HepG2 (cell line): ENCODE measurements around the gene GRIN2C. TPM values are rescaled to one million over a fixed set of nuclear protein-coding genes. Genes with fewer than 3 reads are reported as not detected.

Experiments
- ADNP ChIP-seq: sonication (generic); formaldehyde crosslinking; IDR thresholded peaks from 2 replicates; pipeline ENCODE4 v1.4.0; 2020; ENCODE audit warnings: missing genetic modification reagents
- ARNT2 ChIP-seq: sonication (generic); formaldehyde crosslinking; IDR thresholded peaks from 2 replicates; pipeline ENCODE4 v1.8.0; 2022; ENCODE audit warnings: mild to moderate bottlenecking, low read depth, missing genetic modification reagents, moderate library complexity
- CHD4 ChIP-seq: fragments of 200-600 bp; sonication (generic); IDR thresholded peaks from 2 replicates; pipeline ENCODE4 v1.7.0; 2017; ENCODE audit warnings: mild to moderate bottlenecking, low read length, borderline replicate concordance
- EHMT2 ChIP-seq: fragments of 200-600 bp; sonication (generic); IDR thresholded peaks from 2 replicates; pipeline ENCODE4 v1.7.0; 2017; ENCODE audit warnings: antibody characterized with exemption, low read depth, low read length, borderline replicate concordance
- ONECUT2 ChIP-seq: sonication (generic); formaldehyde crosslinking; IDR thresholded peaks from 2 replicates; pipeline ENCODE4 v1.4.0; 2020; ENCODE audit warnings: missing genetic modification reagents
- PRPF4 ChIP-seq: fragments of 200-400 bp; formaldehyde crosslinking; IDR thresholded peaks from 2 replicates; pipeline ENCODE4 v1.6.1; 2016; ENCODE audit warnings: low read length, low read depth; ENCODE audit not compliant: poor library complexity, severe bottlenecking
- RBAK ChIP-seq: sonication (generic); formaldehyde crosslinking; IDR thresholded peaks from 2 replicates; pipeline ENCODE4 v1.5.1; 2020; ENCODE audit warnings: mild to moderate bottlenecking, missing genetic modification reagents
- TBL1XR1 ChIP-seq: fragments of 150-350 bp; IDR thresholded peaks from 2 replicates; pipeline ENCODE4 v1.6.1; 2014; ENCODE audit warnings: borderline replicate concordance, low read length; ENCODE audit not compliant: partially characterized antibody
- TEAD3 ChIP-seq: optimal IDR thresholded peaks from 2 replicates; pipeline ENCODE3; 2016; ENCODE audit warnings: borderline replicate concordance
- ZNF263 ChIP-seq: sonication (generic); formaldehyde crosslinking; IDR thresholded peaks from 2 replicates; pipeline ENCODE4 v1.4.0; 2020; ENCODE audit warnings: missing genetic modification reagents
- ZNF460 ChIP-seq: sonication (generic); formaldehyde crosslinking; IDR thresholded peaks from 2 replicates; pipeline ENCODE4 v1.5.1; 2020; ENCODE audit warnings: missing genetic modification reagents, mild to moderate bottlenecking, borderline replicate concordance
- ZNF704 ChIP-seq: sonication (generic); formaldehyde crosslinking; IDR thresholded peaks from 2 replicates; pipeline ENCODE4 v1.8.1; 2023; ENCODE audit warnings: mild to moderate bottlenecking, inconsistent platforms, moderate library complexity, missing genetic modification reagents, borderline replicate concordance
- ZSCAN25 ChIP-seq: sonication (generic); formaldehyde crosslinking; IDR thresholded peaks from 2 replicates; pipeline ENCODE4 v1.8.0; 2022; ENCODE audit warnings: mild to moderate bottlenecking, missing genetic modification reagents
- polyA plus RNA-seq, 8 experiments: library from polyadenylated mRNA; depleted of rRNA in 3 of 8; stranded (reverse) in 7 of 8; unstranded in 1 of 8; fragments of >200 nt; fragmentation: Illumina TruSeq in 4 of 8; extraction: Trizol in 4 of 8; gene quantifications; 2 replicates each; pipeline versions ENCODE4 v1.2.1 to v1.2.3, GENCODE V29; 2011 to 2016; ENCODE audit warnings: low read depth in 4 of 8, missing spikeins in 1 of 8, mixed read lengths in 1 of 8; ENCODE audit not compliant: insufficient read depth in 1 of 8
- total RNA-seq, 5 experiments: library from RNA; depleted of rRNA; stranded (reverse); fragments of >200 nt; fragmentation: Illumina TruSeq; extraction: Trizol; gene quantifications; 2 replicates each; pipeline ENCODE4 v1.2.3, GENCODE V29; 2016; ENCODE audit warnings: low read depth in 1 of 5
- TF ChIP-seq, protein P1 (sequence below): sonication (generic); formaldehyde crosslinking; IDR thresholded peaks from 2 replicates; pipeline ENCODE4 v1.8.1; 2023; ENCODE audit warnings: missing genetic modification reagents, inconsistent platforms, borderline replicate concordance
- TF ChIP-seq, protein P2 (sequence below): sonication (generic); formaldehyde crosslinking; IDR thresholded peaks from 2 replicates; pipeline ENCODE4 v1.5.0; 2020; ENCODE audit warnings: mild to moderate bottlenecking, missing genetic modification reagents
- TF ChIP-seq, protein P3 (sequence below), 2 experiments: IDR thresholded peaks; 2 replicates each; pipeline ENCODE4 v1.6.1; 2011 to 2012; ENCODE audit warnings: low read length in 2 of 2, borderline replicate concordance in 1 of 2, low read depth in 1 of 2, mild to moderate bottlenecking in 1 of 2, moderate library complexity in 1 of 2
- TF ChIP-seq, protein P4 (sequence below): sonication (generic); formaldehyde crosslinking; IDR thresholded peaks from 2 replicates; pipeline ENCODE4 v1.4.0; 2020; ENCODE audit warnings: missing genetic modification reagents
- TF ChIP-seq, protein P5 (sequence below): sonication (generic); formaldehyde crosslinking; IDR thresholded peaks from 2 replicates; pipeline ENCODE4 v1.9.0; 2022; ENCODE audit warnings: missing genetic modification reagents, mild to moderate bottlenecking, borderline replicate concordance

Gene GRIN2C
- total and polyA plus RNA-seq, 2 of the 13 experiments (the other 11 are each of a cell fraction or from before 2014, with no cell fraction given): 0.03 to 0.11 TPM

GRCh38 chr17:74870512-74870911, 10.8 kb upstream of the GRIN2C start (continued):
- TF ChIP-seq EHMT2: no peak
- no peak for TF ChIP-seq RBAK (CRISPR knock-in tag)
- no peak for TF ChIP-seq ZSCAN25
- no peak for TF ChIP-seq ZNF460 (CRISPR knock-in tag)
- TF ChIP-seq TBL1XR1: no peak
- TF ChIP-seq PRPF4: no peak
- TF ChIP-seq, protein P1, sequence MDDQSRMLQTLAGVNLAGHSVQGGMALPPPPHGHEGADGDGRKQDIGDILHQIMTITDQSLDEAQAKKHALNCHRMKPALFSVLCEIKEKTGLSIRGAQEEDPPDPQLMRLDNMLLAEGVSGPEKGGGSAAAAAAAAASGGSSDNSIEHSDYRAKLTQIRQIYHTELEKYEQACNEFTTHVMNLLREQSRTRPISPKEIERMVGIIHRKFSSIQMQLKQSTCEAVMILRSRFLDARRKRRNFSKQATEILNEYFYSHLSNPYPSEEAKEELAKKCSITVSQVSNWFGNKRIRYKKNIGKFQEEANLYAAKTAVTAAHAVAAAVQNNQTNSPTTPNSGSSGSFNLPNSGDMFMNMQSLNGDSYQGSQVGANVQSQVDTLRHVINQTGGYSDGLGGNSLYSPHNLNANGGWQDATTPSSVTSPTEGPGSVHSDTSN: no peak
- peak; percentile 93 for TF ChIP-seq TEAD3
- TF ChIP-seq ONECUT2 (CRISPR knock-in tag): no peak
- TF ChIP-seq ZNF704 (CRISPR knock-in tag): no peak
- TF ChIP-seq ADNP (CRISPR knock-in tag): no peak
- TF ChIP-seq, protein P2, sequence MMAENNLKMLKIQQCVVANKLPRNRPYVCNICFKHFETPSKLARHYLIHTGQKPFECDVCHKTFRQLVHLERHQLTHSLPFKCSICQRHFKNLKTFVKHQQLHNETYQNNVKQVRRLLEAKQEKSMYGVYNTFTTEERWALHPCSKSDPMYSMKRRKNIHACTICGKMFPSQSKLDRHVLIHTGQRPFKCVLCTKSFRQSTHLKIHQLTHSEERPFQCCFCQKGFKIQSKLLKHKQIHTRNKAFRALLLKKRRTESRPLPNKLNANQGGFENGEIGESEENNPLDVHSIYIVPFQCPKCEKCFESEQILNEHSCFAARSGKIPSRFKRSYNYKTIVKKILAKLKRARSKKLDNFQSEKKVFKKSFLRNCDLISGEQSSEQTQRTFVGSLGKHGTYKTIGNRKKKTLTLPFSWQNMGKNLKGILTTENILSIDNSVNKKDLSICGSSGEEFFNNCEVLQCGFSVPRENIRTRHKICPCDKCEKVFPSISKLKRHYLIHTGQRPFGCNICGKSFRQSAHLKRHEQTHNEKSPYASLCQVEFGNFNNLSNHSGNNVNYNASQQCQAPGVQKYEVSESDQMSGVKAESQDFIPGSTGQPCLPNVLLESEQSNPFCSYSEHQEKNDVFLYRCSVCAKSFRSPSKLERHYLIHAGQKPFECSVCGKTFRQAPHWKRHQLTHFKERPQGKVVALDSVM (CRISPR knock-in tag): peak; percentile 57
- TF ChIP-seq CHD4: no peak
- TF ChIP-seq, protein P3, sequence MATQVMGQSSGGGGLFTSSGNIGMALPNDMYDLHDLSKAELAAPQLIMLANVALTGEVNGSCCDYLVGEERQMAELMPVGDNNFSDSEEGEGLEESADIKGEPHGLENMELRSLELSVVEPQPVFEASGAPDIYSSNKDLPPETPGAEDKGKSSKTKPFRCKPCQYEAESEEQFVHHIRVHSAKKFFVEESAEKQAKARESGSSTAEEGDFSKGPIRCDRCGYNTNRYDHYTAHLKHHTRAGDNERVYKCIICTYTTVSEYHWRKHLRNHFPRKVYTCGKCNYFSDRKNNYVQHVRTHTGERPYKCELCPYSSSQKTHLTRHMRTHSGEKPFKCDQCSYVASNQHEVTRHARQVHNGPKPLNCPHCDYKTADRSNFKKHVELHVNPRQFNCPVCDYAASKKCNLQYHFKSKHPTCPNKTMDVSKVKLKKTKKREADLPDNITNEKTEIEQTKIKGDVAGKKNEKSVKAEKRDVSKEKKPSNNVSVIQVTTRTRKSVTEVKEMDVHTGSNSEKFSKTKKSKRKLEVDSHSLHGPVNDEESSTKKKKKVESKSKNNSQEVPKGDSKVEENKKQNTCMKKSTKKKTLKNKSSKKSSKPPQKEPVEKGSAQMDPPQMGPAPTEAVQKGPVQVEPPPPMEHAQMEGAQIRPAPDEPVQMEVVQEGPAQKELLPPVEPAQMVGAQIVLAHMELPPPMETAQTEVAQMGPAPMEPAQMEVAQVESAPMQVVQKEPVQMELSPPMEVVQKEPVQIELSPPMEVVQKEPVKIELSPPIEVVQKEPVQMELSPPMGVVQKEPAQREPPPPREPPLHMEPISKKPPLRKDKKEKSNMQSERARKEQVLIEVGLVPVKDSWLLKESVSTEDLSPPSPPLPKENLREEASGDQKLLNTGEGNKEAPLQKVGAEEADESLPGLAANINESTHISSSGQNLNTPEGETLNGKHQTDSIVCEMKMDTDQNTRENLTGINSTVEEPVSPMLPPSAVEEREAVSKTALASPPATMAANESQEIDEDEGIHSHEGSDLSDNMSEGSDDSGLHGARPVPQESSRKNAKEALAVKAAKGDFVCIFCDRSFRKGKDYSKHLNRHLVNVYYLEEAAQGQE (IDR thresholded peaks at IDR 0.05; ENCODE audit: borderline replicate concordance in 1 of 2, low read depth in 1 of 2, low read length in 2 of 2): no peak
- TF ChIP-seq ARNT2 (CRISPR knock-in tag): no peak
- TF ChIP-seq, protein P4, sequence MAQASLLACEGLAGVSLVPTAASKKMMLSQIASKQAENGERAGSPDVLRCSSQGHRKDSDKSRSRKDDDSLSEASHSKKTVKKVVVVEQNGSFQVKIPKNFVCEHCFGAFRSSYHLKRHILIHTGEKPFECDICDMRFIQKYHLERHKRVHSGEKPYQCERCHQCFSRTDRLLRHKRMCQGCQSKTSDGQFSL (CRISPR knock-in tag): no peak
- peak; percentile 98 for TF ChIP-seq ZNF263
- TF ChIP-seq, protein P5, sequence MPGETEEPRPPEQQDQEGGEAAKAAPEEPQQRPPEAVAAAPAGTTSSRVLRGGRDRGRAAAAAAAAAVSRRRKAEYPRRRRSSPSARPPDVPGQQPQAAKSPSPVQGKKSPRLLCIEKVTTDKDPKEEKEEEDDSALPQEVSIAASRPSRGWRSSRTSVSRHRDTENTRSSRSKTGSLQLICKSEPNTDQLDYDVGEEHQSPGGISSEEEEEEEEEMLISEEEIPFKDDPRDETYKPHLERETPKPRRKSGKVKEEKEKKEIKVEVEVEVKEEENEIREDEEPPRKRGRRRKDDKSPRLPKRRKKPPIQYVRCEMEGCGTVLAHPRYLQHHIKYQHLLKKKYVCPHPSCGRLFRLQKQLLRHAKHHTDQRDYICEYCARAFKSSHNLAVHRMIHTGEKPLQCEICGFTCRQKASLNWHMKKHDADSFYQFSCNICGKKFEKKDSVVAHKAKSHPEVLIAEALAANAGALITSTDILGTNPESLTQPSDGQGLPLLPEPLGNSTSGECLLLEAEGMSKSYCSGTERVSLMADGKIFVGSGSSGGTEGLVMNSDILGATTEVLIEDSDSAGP (CRISPR knock-in tag): no peak
